NCI-H2107 (cell line): ENCODE results near the gene CAPRIN1.
"Not testable (repeated sequence)": the region's sequence is repeated elsewhere in the genome, so short reads cannot be mapped to it uniquely, and the experiment has no call there.

ENCODE experiments used
- DNase-seq: peaks from one replicate; lab custom pipeline; 2025; lab: John Stamatoyannopoulos, UW

Gene CAPRIN1

DNA sequence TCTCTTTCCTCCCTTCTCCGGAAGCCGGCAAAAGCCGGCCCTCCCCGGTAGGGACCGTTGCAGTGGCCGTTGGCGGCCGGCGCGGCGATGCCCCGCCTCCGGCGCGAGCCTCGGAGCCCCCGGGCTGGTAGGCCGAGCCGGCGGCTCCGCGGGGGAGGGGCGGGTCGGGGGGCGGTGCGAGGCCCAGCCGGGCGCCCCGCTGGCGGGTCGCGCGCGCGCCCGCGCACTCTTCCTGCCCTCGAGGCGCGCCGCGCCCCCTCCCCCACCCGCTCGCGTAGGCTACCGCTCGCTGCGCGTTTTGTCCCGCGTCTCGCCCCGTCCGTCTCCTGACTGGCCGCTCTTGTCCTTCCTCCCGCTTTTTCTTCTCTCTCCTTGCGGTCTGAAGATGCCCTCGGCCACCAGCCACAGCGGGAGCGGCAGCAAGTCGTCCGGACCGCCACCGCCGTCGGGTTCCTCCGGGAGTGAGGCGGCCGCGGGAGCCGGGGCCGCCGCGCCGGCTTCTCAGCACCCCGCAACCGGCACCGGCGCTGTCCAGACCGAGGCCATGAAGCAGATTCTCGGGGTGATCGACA is 591 bp downstream of the CAPRIN1 start:
- peak; percentile 59 for DNase-seq

DNA sequence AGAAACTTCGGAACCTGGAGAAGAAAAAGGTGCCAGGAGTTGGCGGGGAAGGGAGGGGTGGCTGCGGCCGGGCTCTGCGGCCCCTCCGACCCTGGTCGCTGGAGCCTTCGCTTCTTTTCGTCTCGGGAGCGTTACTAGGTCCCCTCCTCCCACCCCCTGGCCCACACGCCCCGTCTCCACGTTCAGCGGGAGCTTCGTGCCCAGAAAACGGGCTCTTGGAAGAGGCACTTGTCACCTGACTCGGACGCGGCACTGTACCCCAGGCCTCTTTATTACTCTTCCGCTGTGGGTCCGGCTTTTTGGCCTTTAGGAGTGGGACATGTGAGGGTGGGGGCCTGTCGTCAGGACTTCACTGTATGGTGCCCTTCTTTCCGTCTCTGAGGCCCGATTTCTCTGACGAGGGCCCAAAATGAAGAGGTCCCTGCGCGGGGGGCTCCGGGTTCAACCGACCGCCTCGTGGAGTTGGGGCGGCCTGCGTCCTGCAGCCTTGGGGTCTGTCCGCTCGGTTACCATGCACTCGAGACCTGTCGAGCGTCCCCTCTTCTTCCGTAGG is 1.2 kb downstream of the CAPRIN1 start:
- no peak for DNase-seq

DNA sequence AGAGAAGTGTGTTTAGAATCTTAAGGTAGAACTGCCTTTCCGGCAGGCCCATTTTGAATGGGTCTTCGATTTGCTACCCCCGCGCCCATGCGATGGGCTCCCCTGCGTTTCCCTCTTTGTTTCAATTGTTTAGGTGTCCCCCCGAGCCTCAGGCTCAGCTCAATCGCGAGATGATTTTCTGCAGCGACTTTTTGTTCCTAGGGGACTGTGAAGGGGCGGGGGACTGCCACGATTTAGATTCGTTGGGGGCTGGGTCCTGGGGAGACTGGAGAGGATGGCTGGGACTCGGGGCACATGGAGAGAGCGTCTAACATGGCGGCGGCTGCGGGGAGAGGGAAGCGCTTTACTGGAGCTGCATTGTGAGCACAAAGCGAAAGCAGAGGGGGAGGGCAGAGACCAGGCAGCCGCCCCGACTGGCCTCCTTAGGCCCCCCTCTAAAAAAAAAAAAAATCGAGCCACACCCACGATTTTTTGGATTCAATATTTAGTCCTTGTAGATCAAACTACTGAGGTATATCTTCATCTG is 1.7 kb downstream of the CAPRIN1 start:
- peak; percentile 41 for DNase-seq

DNA sequence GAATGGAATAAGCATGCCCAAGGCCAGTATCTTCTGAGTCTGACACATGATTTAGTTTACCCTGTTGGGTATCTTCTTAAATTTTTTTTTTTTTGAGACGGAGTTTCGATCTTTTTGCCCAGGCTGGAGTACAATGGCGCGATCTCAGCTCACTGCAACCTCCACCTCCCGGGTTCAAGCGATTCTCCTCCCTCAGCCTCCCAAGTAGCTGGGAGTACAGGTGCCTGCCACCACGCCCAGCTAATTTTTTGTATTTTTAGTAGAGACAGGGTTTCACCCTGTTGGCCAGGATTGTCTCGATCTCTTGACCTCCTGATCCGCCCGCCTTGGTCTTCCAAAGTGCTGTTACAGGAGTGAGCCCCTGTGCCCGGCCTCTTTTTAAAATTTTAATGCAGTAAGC is 2.8 kb downstream of the CAPRIN1 start:
- DNase-seq: not testable (repeated sequence)

DNA sequence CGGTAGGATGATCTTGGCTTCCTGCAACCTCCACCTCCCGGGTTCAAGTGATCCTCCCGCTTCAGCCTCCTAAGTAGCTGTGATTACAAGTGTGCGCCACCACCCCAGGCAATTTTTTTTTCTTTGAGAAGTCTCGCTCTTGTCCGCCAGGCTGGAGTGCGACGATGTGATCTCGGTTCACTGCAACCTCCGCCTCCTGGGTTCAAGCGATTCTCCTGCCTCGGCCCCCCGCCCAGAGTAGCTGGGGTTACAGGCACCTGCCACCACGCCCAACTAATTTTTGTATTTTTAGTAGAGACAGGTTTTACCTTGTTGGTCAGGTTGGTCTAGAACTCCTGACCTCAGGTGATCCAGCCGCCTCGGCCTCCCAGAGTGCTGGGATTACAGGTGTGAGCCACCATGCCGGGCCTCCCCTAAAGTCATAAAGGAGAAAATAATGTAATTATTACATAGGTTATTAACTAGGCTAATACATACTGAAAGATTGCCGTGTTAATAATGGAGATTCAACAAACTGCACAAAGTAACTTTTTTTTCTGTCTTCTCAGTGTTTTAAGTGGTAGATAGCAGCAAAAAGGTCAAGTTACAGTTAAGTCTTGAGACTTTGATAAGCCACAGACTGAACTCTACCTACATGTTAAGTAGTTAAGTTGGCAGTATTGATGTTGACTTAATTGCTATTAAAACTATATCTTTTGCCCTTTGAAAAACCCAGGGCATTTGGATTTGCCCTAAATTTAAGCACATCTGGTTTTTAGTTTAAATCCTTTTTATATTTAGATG is 3.9 kb downstream of the CAPRIN1 start:
- no peak for DNase-seq

DNA sequence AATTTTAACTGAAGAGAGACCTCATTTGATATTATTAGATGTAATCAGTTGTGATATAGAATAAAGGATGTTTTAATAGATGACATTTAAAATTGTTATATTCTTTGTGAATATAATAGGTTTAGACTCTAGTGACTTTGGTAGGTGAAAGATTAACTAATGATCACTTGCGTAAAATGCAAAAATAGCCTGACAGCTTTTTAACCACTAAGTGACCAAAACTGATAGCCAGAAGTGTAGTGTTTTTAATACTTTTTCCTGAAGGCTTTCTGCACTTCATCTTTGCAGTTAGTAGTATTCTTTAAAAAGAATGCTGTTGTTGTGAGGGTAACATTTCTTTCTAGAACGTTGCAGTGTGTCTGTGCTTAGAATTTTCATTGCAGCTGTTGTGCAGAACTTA is 5.1 kb downstream of the CAPRIN1 start:
- DNase-seq: no peak

DNA sequence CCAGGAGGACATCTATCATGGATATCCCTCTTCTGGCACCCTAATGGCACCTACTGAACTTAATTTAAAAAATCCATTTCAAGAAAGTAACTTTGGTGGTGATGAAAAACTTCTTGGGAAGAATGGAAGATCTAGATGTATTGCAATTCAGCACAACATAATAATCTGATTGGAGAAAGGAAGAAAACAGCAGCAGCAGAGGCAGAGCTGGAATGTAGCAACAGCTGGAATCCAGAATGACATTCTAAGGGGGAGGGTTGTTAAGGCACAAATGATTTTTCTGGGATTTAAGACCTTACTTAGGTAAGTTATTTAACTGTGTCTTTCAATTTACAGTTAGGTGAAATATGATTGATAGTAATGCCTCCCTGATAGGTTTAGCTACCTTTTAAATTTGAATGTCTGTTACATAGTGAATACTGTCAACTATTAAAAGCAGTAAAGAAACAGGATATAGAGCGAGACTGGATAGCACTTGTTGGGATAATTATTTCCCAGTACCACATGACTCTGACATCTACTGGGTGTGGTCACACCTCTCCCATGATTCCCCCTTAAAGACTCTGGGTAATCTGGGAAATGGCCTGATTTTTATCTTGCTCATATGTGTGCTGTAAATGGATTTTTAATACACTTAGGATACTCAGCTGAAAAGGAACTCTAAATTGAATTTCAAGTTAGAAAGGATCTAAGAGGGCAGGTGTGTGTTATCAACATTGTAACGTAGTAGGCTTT is 11.7 kb downstream of the CAPRIN1 start:
- DNase-seq: no peak

DNA sequence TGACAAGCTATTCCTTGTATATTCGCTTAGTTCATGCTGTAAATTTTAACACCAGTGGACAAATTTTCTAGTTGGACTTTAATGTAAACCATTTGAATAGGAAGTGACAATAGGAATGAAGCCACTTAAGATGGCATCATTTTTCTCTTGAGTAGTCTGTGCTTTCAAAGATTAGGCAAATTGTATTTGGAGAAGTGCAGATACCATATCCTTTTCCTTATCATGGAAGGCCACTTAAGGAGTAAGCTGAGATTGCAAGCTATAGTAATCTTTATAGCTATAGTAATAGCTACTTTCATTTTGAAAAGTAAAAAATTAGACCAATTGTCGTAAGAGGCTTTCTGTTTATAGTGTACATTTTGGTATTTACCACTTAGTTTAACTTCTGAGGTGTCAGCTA is 12.8 kb downstream of the CAPRIN1 start:
- DNase-seq: no peak

DNA sequence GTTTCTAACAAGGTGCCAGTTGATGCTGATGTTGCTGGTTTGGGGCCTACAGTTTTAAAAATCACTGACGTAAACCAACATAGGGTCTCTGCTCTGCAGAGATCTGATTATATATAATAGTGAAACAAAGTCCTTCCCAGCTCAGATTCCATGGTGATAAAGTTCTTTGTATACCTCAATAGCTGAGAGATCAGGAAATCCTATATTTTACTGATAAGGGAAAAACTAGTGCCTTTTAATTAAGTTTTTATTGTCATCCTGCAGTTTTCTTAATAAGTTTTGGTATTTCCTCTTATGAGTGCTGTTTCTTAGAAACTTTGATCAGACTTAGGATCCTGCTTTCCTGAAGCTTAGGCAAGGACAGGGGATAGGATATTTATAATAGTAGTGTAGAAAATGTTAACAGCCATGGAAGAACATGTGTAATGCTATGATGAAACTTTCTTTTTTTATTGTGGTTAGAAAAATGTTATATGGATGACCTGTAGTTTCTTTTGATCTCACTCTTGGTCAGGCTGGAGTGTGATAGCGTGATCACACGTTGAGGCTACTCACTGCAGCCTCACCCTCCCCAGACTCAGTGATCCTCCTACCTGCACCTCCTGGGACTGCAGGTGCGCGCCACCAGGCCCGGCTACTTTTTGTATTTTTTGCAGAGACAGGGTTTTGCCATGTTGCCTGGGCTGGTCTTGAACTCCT is 14.1 kb downstream of the CAPRIN1 start:
- no peak for DNase-seq

DNA sequence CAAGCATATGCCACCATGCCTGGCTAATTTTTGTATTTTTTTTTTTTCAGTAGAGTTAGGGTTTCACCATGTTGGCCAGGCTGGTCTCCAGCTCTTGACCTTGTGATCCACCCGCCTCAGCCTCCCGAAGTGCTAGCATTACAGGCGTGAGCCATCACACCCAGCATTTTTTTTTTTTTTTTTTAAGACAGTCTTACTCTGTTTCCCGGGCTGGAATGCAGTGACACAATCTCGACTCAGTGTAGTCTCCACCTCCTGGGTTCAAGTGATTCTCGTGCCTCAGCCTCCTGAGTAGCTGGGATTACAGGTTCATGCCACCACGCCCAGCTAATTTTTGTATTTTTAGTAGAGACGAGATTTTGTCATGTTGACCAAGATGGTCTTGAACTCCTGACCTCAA is 15.2 kb downstream of the CAPRIN1 start:
- DNase-seq: not testable (repeated sequence)

DNA sequence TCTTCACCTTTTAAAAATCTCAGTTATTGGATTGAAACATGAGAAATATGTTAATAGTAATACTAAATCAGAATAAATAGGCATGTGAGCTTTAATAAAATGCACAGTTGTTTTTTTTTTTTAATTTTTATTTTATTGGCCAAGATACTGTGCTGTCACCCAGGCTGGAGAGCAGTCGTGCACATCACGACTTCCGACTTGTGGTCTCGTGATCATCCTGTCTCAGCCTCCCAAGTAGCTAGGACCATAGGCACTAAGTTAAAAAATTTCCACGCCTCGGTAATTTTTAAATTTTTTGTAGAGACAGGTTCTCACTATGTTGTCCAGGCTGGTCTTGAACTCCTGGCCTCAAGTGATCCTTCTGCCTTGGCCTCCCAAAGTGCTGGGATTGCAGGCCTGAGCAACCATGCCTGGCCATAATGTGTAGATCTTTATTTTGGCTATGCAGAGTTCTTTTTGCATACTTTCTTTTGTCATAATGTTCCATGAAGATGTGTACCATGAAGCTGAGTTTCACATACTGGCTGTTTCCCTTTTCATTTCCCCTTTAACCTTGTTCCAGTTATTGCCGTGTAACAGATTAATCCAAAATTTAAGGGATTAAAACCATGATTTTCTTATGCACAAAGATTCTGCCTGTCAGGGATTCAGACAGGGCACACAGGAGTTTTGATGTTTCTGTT is 16.0 kb downstream of the CAPRIN1 start:
- no peak for DNase-seq

DNA sequence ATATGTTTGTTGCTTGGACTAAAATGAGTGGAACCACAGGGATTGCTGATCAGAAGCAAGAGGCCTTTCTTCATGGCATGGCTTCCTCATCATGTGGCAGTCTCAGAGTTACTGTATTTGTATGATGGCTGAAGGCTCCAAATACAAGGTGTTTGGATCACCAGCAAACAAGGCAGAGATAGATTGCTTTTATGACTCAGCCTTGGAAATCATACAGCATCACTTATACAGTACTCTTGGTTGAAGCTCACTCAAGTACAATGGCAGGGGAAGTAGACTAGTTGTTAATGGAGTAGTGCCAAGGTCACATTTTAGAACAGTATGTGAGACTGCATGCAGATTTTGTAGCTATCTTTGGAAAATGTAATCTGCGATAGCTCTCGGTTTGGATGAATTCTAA is 16.6 kb downstream of the CAPRIN1 start:
- DNase-seq: no peak

DNA sequence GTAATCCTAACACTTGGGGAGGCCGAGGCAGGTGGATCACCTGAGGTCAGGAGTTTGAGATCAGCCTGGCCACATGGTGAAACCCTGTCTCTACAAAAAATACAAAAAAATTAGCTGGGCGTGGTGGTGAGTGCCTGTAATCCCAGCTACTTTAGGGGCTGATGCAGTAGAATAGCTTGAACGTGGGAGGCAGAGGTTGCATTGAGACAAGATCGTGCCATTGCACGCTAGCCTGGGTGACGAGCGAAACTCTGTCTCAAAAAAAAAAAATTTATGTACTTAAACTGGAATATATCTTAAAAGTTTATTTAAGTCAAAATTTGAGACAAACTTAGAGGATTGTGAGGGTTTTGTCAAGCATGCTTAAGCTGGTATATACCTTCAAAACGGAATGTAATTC is 19.8 kb downstream of the CAPRIN1 start:
- not testable (repeated sequence) for DNase-seq

DNA sequence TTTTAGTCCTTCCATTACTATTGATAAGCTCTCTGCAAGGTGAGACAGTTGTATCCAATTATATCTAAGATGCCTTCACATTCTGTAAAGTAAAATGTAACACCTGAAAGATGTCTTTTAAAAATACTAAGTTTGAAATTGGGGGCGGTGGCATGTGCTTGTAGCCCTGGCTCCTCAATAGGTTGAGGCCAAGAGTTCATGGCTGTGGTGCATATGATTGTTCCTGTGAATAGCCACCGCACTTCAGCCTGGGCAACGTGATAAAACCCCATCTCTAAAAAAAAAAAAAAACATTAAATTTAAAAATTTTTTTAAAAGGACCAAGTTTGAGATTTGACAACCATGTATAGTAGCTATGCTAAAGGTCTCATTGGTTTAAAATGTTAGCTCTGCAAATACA is 20.5 kb downstream of the CAPRIN1 start:
- DNase-seq: no peak

DNA sequence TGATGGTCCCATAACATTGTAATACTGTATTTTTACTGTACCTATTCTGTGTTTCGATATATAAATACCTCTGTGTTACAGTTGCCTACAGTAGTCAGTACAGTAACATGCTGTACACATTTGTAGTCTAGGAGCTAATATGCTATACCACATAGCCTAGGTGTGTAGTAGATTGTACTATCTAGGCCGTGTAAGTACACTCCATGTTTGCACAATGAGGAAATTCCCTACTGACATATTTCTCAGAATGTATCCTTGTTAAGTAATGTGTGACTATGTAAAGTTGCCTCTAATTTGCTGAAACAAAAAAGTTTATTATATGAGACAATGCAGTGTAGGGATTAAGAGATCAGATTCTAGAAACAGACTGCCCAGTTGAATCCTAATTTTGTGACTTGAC is 21.3 kb downstream of the CAPRIN1 start:
- no peak for DNase-seq

DNA sequence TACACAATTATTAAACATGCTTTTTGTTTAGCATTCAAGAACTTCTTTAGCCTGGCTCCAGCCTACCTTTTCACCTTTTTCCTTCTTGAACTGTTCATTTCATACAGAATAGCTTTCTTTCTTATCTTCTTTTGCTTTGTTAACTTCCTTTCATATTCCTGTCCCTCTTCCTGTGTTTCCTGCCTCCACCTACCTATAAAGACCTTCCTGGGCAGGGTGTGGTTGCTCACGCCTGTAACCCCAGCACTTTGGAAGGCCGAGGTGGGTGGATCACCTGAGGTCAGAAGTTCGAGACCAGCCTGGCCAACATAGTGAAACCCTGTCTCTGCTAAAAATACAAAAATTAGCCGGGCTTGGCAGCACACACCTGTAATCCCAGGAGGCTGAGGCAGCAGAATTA is 22.9 kb downstream of the CAPRIN1 start:
- no peak for DNase-seq

DNA sequence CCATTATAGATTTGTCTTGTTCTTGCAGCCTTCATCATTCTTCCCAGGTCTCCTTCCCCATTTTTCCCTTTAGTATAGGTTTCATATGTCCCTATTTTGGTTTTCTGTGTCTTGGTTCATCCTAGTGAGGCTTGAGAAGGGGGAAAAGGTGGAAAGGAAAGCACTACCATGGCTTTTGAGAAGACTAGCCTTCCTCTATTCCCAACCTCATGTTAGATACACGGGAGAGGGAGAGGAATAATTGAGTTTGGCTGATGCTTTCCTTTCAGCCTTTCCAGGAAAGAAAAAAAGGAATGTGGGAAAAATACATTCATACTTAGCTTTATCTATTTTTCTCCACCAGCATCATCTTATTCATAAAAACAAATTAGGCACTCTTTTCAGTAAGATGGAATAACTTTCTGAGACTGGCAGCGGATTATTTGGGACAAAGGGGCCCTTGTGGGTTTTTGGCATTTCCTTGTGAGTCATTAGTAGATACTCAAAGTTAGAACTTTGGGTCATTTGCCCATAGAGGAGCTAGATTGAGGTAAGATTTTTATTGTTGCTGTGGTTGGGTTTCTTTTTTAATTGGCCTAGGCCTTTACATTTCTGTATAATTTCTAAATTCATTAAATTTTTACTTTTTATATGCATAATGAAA is 23.8 kb downstream of the CAPRIN1 start:
- no peak for DNase-seq

DNA sequence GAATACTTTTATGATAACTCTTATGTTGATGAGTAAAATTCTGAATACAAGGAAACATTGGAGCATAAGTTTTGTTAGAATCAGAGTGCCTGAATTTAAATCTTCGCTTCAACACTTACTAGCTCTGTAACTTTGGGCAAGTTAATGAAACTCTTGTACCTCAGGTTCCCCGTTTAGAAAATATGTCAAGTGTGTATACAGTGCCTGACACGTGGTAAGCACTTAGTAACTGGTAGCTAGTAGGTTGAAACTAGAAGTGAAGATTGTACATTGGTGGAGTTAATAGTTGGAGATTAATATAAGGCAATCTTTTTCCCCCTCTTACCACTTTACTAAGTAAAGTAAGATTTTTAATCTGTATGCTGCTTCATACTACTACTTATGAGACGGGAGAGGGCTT is 29.1 kb downstream of the CAPRIN1 start:
- DNase-seq: no peak

DNA sequence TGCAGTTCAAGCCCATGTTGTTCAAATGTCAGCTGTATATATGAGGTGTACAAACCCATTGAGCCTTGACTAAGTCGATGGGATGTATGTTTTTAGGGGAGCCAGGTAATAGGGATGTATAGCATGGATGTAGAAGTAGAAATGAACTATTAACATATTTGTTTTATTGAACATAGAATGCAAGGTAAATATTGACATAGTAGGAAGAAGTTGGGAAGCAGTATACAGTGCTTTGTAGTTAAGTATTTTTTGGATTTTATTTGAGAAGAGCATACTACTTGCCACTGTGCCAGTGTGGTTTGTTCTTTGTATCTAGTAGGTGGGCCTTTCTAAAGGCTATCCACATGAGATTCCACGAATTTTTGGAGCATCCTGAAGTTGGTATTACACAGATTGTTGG is 33.1 kb downstream of the CAPRIN1 start:
- no peak for DNase-seq

DNA sequence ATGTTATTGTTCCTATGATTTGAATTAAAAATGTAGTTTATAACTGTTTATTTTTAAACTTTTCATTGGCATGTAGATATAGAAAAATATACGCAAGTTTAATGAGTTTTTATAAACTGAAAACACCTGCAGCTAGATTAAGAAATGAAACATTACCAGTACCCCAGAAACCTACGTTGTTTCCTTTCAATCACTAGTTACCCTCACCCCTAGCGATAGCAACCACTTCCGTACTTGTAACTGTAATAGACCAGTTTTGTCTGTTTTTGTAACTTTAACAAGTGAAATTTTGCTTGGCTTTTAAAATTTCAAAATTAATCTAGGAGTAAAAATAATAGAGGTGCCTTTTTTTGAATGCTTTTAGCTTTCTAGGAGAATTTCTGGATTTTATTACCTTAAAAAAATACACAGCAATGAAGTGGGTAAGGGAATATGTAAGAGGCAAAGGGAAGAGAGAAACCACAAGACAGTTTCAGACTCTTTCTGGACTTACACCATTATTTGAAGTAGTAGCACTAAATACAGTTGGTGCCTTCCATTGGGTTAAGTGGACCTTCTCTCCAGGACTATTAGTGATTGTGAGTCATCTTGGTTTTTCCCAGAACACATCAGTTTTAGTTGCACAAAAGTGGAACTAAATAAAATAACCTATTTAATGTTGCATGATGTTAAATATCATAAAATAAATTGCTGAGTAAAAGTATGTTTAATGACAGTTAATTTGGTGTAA is 35.2 kb downstream of the CAPRIN1 start:
- DNase-seq: no peak
